ENCODE data around the gene NLRP10. TPM values are rescaled to one million over a fixed set of nuclear protein-coding genes. Genes with fewer than 3 reads are reported as not detected.
"Not testable (repeated sequence)": the region's sequence is repeated elsewhere in the genome, so short reads cannot be mapped to it uniquely, and the experiment has no call there.

NLRP10 gene
- total RNA-seq, 1 donor from 2014 or later = not detected

- DNase-seq (ENCODE audit: low read depth) = no peak
- no peaks in the 10 kb centered on the region for H3K27me3 ChIP-seq (ENCODE audit: control insufficient read depth, insufficient read depth, low read length)
Observed at GRCh38 chr11:8000390-8000789, 35.1 kb upstream of the NLRP10 start.

GRCh38 chr11:7999795-8000194 lies 34.5 kb upstream of the NLRP10 start:
- Histone ChIP-seq H3K27me3 (ENCODE audit: control insufficient read depth, insufficient read depth, low read length) (no peaks in the 10 kb centered on the region), H3K4me3 (ENCODE audit: low read depth, low read length) (no peak overlapping the region), H3K36me3 (ENCODE audit: control insufficient read depth, insufficient read depth, low read length) (no peaks in the 10 kb centered on the region)
- DNase-seq (ENCODE audit: low read depth) = no peak
- no peak for TF ChIP-seq CTCF (IDR thresholded peaks at IDR 0.05; ENCODE audit: insufficient read depth, low read length, poor library complexity, severe bottlenecking)

More at GRCh38 chr11:8000390-8000789, 35.1 kb upstream of the NLRP10 start:
- no peak for TF ChIP-seq CTCF (IDR thresholded peaks at IDR 0.05; ENCODE audit: insufficient read depth, low read length, poor library complexity, severe bottlenecking)
- H3K4me3 ChIP-seq (ENCODE audit: low read depth, low read length) = no peak overlapping the region
- no peaks in the 10 kb centered on the region for H3K36me3 ChIP-seq (ENCODE audit: control insufficient read depth, insufficient read depth, low read length)

GRCh38 chr11:7994581-7995278 lies 29.5 kb upstream of the NLRP10 start:
- no peak for TF ChIP-seq CTCF (IDR thresholded peaks at IDR 0.05; ENCODE audit: insufficient read depth, low read length, poor library complexity, severe bottlenecking)
- no peak for DNase-seq (ENCODE audit: low read depth)
- Histone ChIP-seq H3K36me3 (ENCODE audit: control insufficient read depth, insufficient read depth, low read length) (peaks cover 4% of the 10 kb centered on the region), H3K4me3 (ENCODE audit: low read depth, low read length) (no peak overlapping the region), H3K27me3 (ENCODE audit: control insufficient read depth, insufficient read depth, low read length) (no peaks in the 10 kb centered on the region)

GRCh38 chr11:7987560-7987883 lies 22.3 kb upstream of the NLRP10 start:
- not testable (repeated sequence) for DNase-seq (ENCODE audit: low read depth); H3K36me3 ChIP-seq (ENCODE audit: control insufficient read depth, insufficient read depth, low read length); H3K27me3 ChIP-seq (ENCODE audit: control insufficient read depth, insufficient read depth, low read length)
- peak overlapping the region; percentile 91 for H3K4me3 ChIP-seq (ENCODE audit: low read depth, low read length)

- Histone ChIP-seq H3K4me3 (ENCODE audit: low read depth, low read length) (peak within 1 kb of the TSS; percentile 91), H3K27me3 (ENCODE audit: control insufficient read depth, insufficient read depth, low read length) (no peaks in the 10 kb centered on the region), H3K36me3 (ENCODE audit: control insufficient read depth, insufficient read depth, low read length) (no peaks in the 10 kb centered on the region)
- peak; percentile 99 for DNase-seq (ENCODE audit: low read depth)
- TF ChIP-seq CTCF (IDR thresholded peaks at IDR 0.05; ENCODE audit: insufficient read depth, low read length, poor library complexity, severe bottlenecking) = peak; percentile 82
Observed at GRCh38 chr11:7986768-7987559, 21.7 kb upstream of the NLRP10 start, which contains the start of gene EIF3F. Gene EIF3F, plus strand, starts transcription at chr11:7987337. Its CDS starts 16 bp downstream, at chr11:7987353.

GRCh38 chr11:7983832-7984590 lies 18.8 kb upstream of the NLRP10 start:
- H3K27me3 ChIP-seq (ENCODE audit: control insufficient read depth, insufficient read depth, low read length) = no peaks in the 10 kb centered on the region
- no peak for DNase-seq (ENCODE audit: low read depth)
- H3K4me3 ChIP-seq (ENCODE audit: low read depth, low read length) = no peak overlapping the region
- H3K36me3 ChIP-seq (ENCODE audit: control insufficient read depth, insufficient read depth, low read length) = no peaks in the 10 kb centered on the region
- no peak for TF ChIP-seq CTCF (IDR thresholded peaks at IDR 0.05; ENCODE audit: insufficient read depth, low read length, poor library complexity, severe bottlenecking)
